ENCODE data around the gene CYP4F22.
"Not testable (repeated sequence)": the region's sequence is repeated elsewhere in the genome, so short reads cannot be mapped to it uniquely, and the experiment has no call there.

Gene CYP4F22

DNA sequence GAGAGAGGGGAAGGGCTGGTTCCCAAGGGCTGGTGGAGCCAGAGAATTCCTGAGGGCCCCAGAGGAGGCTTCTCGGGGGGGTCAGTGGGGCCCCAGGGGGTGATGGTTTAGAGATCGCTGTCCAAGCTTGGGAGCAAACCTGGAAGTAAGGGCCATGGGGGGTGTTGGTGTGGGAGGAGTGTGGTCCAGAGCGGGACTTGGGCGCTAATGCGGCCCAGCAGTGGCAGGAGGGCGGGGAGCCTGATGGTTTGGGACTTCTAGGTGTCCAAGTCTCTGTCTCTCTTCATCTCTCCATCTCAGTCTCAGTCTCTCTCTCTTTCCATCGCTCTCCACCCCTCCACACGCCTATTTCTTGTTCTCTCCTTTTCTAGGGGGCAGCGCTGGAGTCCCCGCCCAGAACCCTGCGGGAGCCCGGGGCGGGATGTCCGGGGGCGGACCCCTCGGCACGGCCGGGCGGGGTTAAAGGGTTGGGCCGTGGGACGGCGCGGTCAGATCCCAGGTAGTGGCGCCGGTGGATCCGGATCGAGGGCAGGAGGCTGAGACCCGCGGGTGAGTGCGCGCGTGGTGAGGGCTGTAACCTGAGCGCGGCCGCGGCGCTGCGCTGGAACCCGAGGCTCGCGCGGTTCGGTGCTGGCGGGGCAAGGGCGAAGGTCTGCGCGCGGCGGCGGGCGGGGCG is at the start of gene CYP4F22:
Gene CYP4F22, plus strand, starts transcription at position 491 of the 676 bp plus-strand sequence. CDS start 16,812 bp downstream, outside the sequence.
- DNase-seq: peak in 1 of 2 donors; percentile 10

DNA sequence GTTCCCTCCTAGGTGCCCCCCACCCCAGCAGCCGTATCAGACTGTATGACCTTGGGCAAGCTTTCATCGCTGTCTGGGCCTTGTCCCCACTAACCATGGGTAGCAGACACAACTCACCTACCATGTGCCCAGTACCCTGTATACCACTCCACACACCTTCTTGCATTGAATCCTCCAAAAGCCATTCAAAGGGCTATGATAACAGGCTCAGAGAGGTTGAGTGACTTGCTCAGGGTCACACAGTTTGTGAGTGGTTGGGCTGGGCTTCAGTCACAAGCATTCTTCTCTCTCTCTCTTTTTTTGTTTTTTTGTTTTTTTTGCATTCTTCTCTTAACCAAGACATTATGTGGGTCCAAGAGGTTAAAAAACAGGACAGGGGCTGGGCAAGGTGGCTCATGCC is 46.6 kb upstream of the CYP4F22 start:
- DNase-seq: no peak

DNA sequence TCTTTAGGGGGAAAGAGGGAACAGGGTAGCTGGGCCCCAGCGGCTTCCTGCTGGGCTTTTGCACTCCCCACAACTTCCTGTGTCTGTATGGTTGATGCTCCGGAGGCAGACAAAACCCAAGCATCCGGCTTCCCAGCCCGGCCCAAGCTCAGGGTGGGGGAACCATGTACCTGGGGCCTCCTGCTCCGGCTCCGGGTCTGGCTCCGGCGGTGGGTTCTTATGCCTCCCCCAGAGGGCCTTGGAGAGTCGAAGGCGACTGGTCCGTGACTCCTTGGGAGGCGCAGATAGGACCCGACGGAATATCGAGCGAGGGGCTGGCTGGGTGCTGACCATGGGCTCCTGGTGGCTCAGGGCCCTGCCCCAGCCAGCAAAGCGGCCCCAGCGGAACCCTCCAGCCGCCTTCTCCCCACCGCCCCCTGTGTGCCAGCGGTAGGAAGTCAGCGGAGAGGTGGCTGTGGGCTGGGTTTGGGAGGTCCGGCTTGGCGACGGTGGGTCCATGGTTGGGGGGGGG is 44.4 kb upstream of the CYP4F22 start:
- peak; percentile 79 to 84 for DNase-seq

DNA sequence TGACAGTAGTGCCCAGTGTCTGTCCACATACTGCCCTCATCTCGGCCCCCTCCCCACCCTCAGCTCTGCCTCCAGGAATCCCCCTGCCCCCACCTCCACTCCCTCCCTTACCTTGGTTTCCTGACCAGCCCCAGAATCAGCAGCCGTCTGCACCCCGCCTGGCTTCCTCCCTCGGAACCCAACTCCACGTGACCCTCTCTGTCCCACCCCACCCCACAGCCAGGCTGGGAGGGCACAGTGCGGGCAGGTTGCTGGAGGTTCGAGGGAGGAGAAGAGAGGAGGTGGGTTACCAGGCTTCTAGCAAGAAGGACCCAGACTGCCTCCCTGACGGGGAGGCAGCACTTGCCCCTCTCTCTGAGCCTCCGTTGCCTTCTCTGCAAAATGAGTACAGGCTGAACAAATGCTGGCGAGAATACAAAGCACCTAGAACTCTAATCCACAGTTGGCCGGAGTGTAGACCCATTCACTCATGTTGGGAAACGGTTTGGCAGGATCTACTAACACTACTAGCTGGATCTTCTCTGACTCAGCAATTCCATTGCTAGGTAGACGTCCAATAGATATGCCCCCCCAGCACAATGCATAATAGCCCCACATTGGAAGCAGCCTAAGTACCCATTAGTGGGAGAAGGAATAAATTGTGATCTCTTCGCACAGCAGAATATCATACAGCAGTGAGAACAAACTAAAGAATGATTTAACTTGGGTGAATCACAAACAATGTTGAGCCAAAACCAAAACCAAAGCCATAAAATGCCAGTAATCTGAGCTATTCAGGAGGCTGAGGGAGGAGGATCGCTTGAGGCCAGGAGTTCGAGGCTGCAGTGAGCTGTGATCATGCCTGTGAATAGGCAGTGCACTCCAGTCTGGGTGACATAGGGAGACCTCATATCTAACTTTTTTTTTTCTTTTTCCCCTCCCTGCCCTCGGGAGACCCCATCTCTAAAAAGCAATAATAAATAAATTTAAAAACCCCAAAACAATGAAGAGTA is 43.6 kb upstream of the CYP4F22 start, which contains the start of gene RASAL3:
Gene RASAL3, minus strand, starts transcription at position 151 of the 992 bp plus-strand sequence. CDS start 186 bp downstream, outside the sequence.
- DNase-seq: peak; percentile 64 to 73

DNA sequence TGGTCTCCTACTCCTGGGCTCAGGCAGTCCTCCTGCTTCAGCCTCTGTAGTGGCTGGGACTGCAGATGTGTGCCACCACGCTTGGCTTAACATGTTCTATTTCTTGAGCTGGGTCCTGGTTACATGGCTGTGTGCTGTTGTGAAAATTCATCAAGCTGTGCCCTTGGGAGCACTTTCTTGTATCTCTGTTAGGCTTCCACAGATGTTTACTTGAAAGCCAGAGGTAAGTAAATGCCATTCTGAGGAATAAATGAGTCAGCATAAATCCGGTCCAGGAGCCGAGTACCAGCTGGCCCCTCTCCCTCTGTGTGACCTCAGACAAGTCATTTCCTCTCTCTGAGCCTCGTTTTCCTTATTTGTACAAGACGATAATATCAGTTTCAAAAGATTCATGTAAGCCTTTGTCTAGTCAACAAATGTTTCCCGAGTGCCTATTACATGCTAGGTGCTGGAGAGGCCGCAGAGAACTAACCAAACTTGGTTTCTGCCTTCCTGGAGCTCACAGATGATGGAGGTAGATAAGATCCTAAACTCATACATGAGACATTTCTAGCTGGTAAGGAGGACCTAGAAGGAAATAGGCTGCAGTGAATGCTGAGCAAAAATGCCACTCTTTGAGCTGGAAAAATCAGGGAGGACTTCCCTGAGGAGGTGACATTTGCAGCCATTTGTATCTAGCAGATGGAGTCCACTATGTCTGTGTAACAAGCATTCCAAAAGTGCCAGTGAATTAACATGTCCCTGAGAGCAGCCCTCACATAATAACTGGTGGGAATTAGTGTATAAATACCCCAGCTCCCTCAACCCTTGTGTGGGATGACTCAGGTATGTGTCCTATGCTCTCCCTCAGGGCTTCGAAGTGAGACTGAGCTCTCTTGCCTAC is 41.2 kb upstream of the CYP4F22 start:
- DNase-seq: peak; percentile 52 to 72

DNA sequence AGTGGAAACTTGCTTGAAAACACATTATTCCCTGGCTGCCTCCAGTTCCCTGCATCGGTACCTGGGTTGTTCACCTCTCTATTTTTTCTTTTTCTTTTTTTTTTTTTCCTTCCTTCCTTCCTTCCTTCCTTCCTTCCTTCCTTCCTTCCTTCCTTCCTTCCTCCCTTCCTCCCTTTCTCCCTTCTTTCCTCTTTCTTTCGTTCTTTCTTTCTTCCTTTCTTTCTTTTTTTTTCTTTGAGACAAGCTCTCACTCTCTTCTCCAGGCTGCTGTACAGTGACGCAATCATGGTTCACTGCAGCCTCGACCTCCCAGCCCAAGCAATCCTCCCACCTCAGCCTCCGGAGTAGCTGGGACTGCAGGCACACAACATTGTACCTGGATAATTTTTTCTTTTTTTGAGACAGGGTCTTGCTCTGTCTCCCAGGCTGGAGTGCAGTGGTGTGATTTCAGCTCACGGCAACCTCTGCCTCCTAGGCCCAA is 40.6 kb upstream of the CYP4F22 start:
- DNase-seq: no peak

DNA sequence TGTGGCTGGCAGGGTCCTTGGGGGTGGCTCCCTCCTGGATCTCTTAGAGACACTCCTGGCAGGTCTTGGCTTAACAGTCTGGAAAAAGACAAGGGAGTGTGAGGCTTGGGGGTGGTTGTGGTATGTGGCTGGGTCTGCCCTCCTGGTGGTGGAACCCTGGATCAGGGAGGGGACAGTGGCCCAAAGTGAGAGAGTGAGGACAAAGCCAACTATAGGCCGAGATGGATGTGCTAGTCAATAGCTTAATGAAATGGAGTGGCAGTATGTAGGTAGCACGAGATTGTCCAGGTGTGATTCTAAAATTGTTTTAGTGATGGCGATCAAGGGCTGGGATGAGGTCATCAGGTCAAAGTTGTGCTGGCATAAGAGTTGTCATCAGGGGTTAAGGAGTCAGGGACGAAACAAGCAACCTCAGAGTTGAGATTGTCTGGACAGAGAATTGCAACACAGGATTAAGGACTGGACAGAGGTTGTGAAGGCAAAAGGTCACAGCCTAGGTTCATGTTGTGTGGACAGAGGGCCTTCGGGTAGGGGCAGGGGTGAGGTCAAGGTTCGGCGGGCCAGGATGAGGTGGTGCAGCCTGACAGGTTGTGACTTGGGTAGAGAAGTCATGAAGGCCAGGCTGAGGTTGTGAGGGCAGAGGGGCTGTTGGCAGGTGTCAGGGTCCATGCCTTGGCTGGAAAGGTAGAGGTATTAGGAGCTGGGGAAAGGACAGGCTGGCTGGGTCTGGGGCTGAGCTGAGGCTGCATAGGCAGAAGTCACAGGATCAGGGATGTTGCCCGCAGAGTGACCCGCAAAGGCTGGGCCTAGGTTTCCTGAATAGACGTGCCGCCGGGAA is 39.4 kb upstream of the CYP4F22 start:
- no peak for DNase-seq

DNA sequence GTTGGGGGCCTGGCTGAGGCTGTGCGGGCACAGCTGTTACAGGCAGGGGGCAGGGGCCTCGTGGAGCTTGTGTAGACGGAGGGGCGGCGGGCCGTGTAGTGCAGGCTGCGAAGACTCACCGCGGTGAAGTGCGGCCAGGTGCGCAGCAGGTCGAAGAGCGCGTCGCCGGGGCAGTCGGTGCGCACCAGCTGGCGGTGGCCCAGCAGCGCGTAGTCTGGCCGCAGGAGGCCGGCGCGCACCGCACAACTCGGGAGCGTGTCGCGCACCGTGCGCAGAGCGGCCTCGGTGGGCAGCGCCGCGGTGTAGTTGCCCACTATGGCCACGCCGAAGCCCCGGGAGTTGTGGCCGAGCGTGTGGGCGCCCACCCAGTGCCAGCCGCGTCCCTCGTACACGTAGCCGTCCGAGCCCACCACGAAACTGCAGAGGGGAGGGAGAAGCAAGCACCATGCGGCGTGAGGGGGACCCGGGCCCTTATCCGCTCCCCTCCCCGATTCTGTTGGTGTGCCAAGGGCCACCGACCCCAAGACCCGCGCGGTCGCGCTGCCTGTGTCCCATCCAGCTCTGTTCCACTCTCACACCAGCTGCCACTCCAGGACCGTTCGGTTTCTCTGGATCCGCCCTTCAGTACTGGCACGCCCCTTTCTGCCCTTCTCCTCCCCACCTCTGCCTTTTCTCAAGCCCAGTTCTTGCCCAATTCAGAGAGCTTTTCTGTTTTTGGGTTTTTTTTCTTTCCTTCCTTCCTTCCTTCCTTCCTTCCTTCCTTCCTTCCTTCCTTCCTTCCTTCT is 38.6 kb upstream of the CYP4F22 start:
- peak in 1 of 2 donors; percentile 37 for DNase-seq

DNA sequence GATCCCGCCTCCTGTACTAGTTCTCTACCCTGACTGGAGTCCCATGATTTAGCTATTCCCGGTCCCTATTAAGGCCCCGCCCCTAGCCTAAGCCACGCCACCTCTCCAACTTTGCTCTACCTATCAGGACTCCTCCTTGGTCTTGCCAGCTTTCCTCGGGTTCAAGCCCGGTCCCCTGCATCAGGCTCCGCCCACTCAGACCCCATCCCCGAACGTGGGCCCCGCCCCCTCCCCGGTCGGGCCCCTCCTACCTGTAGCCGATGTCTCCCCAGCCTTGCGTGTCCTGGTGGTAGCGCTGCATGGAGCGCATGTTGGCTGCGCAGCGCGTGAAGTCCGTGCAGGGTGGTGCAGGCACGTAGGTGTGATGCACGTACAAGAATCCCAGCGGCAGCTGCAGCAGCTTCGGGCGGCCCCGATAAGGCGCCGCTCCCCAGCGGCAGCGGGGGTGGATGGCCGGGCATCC is 36.7 kb upstream of the CYP4F22 start:
- DNase-seq: no peak

DNA sequence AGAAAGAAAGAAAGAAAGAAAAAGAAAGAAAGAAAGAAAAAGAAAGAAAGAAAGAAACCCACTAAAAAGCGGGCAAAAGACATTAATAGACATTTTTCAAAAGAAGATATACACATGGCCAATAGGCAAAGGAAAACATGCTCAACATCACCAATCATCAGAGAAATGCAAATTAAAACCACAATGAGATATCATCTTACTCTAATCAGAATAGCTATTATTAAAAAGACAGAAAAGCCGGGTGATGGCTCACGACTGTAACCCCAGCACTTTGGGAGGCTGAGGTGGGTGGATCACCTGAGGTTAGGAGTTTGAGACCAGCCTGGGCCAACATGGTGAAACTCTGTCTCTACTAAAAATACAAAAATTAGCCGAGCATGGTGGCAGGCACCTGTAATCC is 34.5 kb upstream of the CYP4F22 start:
- not testable (repeated sequence) for DNase-seq

DNA sequence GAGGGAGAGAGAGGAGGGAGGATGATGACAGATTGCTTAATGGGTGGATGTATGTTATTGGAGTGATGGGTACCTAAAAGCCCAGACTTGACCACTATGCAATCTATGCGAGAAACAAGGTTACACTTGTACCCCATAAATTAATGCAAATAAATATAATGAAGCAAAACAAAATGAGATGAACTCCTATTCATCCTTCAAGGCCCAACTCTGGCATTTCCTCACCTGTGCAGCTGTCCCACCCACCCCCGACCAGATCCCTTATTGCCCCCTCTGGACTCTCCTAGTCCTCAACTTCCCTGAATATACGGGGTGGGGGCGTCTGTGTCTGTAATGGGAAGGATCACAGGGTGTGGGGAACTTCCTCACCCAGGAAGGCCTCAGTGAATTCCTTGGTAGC is 33.2 kb upstream of the CYP4F22 start:
- DNase-seq: no peak

DNA sequence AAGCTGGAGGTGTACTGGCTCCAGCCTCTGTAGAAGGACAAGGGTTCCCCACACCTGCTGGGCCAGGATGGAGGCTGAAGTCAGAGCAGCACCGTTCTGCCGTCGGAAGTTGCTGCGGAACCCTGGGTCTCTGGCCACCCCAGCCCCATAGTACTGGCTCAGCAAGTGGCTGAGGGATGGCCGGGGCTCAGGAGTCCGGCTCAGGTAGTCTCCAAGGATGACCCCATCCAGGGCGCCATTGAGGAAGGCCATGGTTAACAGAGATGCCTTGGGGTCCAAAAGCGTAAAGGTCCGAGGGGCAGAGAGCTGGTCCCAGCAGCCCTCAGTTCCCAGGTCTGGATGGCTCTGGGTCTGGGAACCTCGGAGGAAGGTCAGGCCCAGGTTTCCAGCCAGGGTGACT is 32.7 kb upstream of the CYP4F22 start:
- DNase-seq: no peak

DNA sequence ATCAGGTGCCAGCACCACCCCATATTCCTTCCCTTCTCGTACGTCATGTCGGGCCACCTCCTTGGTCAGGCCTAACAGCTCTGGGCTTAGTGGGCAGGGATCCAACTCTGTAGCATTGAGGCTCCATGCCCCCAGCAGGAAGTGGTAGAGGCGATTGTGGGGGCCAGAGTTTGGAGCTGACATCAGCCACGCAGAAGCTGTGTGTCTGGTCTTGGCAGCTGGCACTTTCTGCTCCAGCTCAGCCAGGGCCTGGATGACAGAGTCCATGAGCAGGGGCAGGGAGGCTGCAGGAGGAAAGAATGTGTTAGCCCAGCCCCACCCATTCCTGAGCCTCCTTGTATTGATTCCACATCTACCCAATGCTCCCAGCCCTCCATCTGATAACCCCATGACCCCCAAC is 32.0 kb upstream of the CYP4F22 start:
- no peak for DNase-seq

DNA sequence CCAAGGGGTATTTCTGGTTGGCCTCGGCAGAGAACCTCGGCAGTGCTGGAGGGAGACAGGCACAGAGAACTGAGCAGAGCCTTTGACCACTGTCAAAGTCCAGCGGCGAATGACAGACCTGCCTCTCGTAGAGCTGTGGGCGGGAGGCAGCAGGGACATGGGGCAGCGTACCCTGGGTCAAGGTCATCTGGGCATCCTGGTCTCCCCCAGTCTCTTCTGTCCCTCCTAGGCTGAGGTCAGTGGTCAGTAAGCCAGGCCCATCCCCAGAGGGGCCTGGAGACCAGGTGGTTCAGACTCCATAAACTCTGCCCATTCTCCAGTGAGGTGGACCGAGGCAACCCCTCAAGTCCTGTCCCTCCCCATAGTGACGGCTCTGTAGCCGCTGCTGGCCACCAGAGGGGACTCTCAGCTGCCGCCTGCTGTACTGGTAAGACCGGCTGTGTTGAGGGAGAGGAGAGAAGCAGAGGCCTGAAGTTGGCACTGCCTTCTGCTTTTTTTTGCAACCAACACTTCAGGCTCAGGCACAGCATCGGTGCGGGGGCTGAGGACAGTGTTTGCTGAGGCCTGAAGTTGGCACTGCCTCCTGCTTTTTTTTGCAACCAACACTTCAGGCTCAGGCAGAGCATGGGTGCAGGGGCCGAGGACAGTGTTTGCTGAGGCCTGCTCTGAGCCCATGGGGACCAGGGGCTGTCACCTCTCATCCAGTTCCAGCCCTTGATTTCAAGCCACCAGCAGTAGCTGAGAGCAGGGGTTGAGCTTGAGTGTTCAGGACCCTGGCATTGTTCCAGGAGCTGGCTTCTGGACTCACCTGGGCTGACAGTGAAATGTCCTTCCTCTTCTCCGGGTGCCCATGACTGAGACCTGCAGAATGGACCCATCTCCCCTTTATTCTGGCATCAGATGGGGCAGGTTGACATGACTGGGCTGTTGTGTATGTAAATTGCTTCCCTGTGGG is 28.7 kb upstream of the CYP4F22 start, which contains the start of gene PGLYRP2:
Gene PGLYRP2, minus strand, starts transcription at position 111 of the 955 bp plus-strand sequence. CDS start 130 bp downstream, outside the sequence.
- DNase-seq: peak in 1 of 2 donors; percentile 24

DNA sequence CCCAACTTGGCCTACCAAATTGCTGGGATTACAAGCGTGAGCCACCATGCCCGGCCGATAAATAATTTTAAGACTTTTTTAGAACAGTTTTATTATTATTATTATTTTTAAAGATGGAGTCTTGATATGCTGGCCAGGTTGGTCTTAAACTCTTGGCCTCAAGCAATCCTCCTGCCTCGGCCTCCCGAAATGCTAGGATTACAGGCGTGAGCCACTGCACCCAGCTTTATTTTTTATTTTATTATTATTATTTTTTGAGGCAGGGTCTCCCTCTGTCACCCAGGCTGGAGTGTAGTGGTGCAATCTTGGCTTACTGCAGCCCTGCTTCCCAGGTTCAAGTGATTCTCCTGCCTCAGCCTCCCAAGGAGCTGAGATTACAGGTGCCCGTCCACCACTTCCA is 27.3 kb upstream of the CYP4F22 start:
- DNase-seq: not testable (repeated sequence)

DNA sequence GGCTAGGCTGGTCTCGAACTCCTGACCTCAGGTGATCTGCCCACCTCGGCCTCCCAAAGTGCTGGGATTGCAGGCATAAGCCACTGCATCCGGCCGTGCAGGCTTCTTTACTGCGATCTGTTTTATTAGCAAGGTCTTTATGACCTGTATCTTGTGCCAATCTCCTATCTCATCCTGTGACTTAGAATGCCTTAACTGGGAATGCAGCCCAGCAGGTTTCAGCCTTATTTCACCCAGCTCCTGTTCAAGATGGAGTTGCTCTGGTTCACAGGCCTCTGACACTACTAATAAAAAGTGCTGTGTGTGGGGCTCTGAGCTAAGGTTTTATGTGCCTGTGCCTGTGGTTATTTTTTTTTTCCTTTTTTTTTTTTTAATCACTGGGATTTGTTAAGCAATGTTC is 22.6 kb upstream of the CYP4F22 start:
- not testable (repeated sequence) for DNase-seq

DNA sequence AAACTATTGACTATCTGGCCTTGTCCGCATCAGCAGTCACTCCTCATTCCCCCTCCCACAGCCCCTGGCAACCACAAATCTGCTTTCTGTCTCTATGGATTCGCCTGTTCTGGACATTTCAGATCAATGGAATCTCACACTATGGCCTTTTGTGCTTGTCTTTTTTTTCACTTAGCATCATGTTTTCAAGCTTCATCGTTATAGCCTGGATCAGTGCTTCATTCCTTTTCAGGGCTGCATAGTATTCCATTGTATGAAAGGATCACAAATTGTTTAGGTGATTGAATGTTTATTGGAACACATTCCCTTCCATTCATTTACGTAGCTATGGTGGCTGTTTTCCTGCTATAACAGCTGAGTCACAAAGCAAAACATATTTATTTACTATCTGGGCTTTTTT is 21.3 kb upstream of the CYP4F22 start:
- DNase-seq: no peak

DNA sequence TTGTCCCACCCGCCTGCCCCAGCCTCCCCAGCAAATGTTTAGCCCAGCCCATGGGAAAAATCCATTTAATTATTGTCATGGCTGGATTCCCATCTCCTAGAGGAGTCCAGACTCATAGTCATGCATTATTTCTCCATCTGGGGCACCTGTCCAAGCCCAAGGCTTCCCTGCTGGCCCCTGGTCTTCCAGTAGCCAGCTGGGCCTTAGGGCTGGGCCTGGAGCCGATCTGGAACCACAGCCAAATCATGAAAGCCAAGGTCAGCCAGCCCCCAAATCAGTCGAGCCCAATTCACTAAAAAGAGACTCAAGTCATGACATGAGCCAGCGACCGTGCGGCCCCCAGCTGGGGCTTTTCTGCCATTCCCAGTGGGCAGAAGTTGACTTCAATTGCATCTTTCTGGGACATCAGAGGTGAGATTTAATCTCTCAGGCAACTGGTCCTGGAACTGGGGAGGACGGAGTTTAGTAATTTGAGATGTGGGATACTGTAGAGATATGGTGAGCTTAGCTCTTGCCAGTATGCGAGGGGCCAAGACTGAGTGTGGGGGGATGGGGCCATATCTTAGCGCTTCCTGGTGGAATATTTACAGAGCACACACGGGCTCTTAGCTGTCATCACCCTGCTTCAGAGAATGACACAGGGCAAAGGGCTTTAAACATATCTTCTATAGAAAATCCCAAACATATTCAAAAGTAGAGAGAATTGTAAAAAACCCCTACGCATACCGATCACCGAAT is 19.7 kb upstream of the CYP4F22 start:
- no peak for DNase-seq
